ENCODE measurements around the gene SEC14L3.

DNA sequence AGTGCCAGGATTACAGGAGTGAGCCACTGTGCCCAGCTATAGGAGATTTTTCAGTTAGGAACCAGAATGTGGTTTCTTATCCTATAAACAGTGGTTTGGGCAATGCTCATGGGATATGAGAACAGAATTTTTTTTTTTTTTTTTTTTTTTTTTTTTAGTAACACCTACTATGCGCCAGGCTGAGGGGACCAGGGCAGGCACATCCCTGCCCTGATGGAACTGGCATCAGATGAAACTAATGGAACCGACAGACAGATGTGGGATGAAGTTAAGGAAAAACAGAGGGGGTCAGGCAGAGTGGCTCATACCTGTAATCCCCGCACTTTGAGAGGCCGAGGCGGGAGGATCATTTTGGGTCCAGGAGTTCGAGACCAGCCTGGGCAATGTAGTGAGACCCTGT lies 28.8 kb upstream of the SEC14L3 start:
- TF ChIP-seq ZNF143 (CRISPR knock-in tag; IDR thresholded peaks at IDR 0.05) (no peak), ZNF263 (CRISPR knock-in tag; IDR thresholded peaks at IDR 0.05) (no peak), SMARCE1 (IDR thresholded peaks at IDR 0.05; ENCODE audit: borderline replicate concordance) (no peak), FOXC1 (CRISPR knock-in tag; IDR thresholded peaks at IDR 0.05; ENCODE audit: borderline replicate concordance) (no peak), PCBP2 (optimal IDR thresholded peaks at IDR 0.05; ENCODE audit: low read depth, low read length, poor library complexity, severe bottlenecking) (no peak), CREB1 (IDR thresholded peaks at IDR 0.05) (no peak), CREB1 (CRISPR knock-in tag; IDR thresholded peaks at IDR 0.05) (no peak), NFYB (CRISPR knock-in tag; IDR thresholded peaks at IDR 0.05) (no peak), ZC3H4 (CRISPR knock-in tag; IDR thresholded peaks at IDR 0.05; ENCODE audit: borderline replicate concordance) (no peak)
- TF ChIP-seq, protein P1, sequence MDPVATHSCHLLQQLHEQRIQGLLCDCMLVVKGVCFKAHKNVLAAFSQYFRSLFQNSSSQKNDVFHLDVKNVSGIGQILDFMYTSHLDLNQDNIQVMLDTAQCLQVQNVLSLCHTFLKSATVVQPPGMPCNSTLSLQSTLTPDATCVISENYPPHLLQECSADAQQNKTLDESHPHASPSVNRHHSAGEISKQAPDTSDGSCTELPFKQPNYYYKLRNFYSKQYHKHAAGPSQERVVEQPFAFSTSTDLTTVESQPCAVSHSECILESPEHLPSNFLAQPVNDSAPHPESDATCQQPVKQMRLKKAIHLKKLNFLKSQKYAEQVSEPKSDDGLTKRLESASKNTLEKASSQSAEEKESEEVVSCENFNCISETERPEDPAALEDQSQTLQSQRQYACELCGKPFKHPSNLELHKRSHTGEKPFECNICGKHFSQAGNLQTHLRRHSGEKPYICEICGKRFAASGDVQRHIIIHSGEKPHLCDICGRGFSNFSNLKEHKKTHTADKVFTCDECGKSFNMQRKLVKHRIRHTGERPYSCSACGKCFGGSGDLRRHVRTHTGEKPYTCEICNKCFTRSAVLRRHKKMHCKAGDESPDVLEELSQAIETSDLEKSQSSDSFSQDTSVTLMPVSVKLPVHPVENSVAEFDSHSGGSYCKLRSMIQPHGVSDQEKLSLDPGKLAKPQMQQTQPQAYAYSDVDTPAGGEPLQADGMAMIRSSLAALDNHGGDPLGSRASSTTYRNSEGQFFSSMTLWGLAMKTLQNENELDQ (CRISPR knock-in tag; IDR thresholded peaks at IDR 0.05; ENCODE audit: borderline replicate concordance), result no peak
- TF ChIP-seq, protein P2, sequence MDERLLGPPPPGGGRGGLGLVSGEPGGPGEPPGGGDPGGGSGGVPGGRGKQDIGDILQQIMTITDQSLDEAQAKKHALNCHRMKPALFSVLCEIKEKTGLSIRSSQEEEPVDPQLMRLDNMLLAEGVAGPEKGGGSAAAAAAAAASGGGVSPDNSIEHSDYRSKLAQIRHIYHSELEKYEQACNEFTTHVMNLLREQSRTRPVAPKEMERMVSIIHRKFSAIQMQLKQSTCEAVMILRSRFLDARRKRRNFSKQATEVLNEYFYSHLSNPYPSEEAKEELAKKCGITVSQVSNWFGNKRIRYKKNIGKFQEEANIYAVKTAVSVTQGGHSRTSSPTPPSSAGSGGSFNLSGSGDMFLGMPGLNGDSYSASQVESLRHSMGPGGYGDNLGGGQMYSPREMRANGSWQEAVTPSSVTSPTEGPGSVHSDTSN (CRISPR knock-in tag; IDR thresholded peaks at IDR 0.05), result no peak
- TF ChIP-seq, protein P3, sequence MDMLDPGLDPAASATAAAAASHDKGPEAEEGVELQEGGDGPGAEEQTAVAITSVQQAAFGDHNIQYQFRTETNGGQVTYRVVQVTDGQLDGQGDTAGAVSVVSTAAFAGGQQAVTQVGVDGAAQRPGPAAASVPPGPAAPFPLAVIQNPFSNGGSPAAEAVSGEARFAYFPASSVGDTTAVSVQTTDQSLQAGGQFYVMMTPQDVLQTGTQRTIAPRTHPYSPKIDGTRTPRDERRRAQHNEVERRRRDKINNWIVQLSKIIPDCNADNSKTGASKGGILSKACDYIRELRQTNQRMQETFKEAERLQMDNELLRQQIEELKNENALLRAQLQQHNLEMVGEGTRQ (IDR thresholded peaks at IDR 0.05; ENCODE audit: low read depth, low read length), result no peak
- TF ChIP-seq, protein P3 (CRISPR knock-in tag; IDR thresholded peaks at IDR 0.05; ENCODE audit: borderline replicate concordance), result no peak
- TF ChIP-seq, protein P4, sequence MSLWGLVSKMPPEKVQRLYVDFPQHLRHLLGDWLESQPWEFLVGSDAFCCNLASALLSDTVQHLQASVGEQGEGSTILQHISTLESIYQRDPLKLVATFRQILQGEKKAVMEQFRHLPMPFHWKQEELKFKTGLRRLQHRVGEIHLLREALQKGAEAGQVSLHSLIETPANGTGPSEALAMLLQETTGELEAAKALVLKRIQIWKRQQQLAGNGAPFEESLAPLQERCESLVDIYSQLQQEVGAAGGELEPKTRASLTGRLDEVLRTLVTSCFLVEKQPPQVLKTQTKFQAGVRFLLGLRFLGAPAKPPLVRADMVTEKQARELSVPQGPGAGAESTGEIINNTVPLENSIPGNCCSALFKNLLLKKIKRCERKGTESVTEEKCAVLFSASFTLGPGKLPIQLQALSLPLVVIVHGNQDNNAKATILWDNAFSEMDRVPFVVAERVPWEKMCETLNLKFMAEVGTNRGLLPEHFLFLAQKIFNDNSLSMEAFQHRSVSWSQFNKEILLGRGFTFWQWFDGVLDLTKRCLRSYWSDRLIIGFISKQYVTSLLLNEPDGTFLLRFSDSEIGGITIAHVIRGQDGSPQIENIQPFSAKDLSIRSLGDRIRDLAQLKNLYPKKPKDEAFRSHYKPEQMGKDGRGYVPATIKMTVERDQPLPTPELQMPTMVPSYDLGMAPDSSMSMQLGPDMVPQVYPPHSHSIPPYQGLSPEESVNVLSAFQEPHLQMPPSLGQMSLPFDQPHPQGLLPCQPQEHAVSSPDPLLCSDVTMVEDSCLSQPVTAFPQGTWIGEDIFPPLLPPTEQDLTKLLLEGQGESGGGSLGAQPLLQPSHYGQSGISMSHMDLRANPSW (CRISPR knock-in tag; IDR thresholded peaks at IDR 0.05; ENCODE audit: borderline replicate concordance), result no peak
- TF ChIP-seq, protein P5, sequence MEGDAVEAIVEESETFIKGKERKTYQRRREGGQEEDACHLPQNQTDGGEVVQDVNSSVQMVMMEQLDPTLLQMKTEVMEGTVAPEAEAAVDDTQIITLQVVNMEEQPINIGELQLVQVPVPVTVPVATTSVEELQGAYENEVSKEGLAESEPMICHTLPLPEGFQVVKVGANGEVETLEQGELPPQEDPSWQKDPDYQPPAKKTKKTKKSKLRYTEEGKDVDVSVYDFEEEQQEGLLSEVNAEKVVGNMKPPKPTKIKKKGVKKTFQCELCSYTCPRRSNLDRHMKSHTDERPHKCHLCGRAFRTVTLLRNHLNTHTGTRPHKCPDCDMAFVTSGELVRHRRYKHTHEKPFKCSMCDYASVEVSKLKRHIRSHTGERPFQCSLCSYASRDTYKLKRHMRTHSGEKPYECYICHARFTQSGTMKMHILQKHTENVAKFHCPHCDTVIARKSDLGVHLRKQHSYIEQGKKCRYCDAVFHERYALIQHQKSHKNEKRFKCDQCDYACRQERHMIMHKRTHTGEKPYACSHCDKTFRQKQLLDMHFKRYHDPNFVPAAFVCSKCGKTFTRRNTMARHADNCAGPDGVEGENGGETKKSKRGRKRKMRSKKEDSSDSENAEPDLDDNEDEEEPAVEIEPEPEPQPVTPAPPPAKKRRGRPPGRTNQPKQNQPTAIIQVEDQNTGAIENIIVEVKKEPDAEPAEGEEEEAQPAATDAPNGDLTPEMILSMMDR (CRISPR knock-in tag; IDR thresholded peaks at IDR 0.05), result no peak

All from HepG2 (cell line).